Breast epithelium (tissue), 3 donors: Measurements from ENCODE around the gene ADIPOQ.
"Not testable (repeated sequence)": the region's sequence is repeated elsewhere in the genome, so short reads cannot be mapped to it uniquely, and the experiment has no call there.

Experiments
- CTCF ChIP-seq, 3 donors: fragments of 450-650 bp; IDR thresholded peaks; one replicate each; pipeline ENCODE4 v1.5.1; 2016 to 2017; ENCODE audit warnings: antibody characterized with exemption in 3 of 3, mild to moderate bottlenecking in 3 of 3, moderate library complexity in 3 of 3
- POLR2A ChIP-seq: fragments of 450-650 bp; IDR thresholded peaks from one replicate; pipeline ENCODE4 v1.6.1; 2016; ENCODE audit warnings: antibody characterized with exemption, mild to moderate bottlenecking, moderate library complexity
- POLR2AphosphoS5 ChIP-seq, 3 donors: sonication (generic); formaldehyde crosslinking; IDR thresholded peaks; one replicate each; pipeline ENCODE4 v1.6.1; 2017; ENCODE audit warnings: antibody characterized with exemption in 3 of 3

- not testable (repeated sequence) for TF ChIP-seq POLR2AphosphoS5 (IDR thresholded peaks at IDR 0.05); CTCF (IDR thresholded peaks at IDR 0.05); POLR2A
Measured at GRCh38 chr3:186822388-186822759, 20.1 kb upstream of the ADIPOQ start.
